ENCODE data around the gene RPAP2. TPM values are rescaled to one million over a fixed set of nuclear protein-coding genes. Genes with fewer than 3 reads are reported as not detected.
"Not testable (repeated sequence)": the region's sequence is repeated elsewhere in the genome, so short reads cannot be mapped to it uniquely, and the experiment has no call there.

The RPAP2 gene
- total RNA-seq, 3 donors from 2014 or later = 25.6 to 34.7 (median 33.7) TPM

DNA sequence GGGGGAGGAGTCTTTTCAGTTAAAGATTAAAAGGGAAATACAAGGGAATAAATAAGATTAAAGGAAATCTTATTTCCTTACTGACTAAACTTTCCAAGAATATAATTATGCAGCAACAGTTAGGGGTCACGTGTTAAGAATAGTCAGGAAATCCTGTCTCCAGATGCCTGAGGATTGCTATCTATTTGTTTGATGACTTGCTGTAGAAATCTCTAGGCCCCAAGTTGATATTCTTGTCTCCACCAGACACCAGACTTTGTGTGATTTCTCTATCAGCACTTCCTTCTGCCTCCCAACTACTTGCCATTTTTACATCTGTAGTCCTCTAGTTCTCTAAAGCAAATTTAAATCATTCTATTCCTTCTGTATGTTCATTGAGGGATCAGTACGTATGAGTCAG lies 77.5 kb downstream of the RPAP2 start:
- H3K36me3 Mint-ChIP-seq (ENCODE audit: insufficient read depth) = peaks cover 20% of the 10 kb centered on the region
- DNase-seq = no peak
- no peak for ATAC-seq
- no peaks in the 10 kb centered on the region for H3K4me1 Mint-ChIP-seq (ENCODE audit: low read depth)
- no peaks in the 10 kb centered on the region for H3K9me3 Mint-ChIP-seq
- no peak overlapping the region for H3K4me3 Mint-ChIP-seq
- H3K27me3 Mint-ChIP-seq (ENCODE audit: low read depth) = no peaks in the 10 kb centered on the region

DNA sequence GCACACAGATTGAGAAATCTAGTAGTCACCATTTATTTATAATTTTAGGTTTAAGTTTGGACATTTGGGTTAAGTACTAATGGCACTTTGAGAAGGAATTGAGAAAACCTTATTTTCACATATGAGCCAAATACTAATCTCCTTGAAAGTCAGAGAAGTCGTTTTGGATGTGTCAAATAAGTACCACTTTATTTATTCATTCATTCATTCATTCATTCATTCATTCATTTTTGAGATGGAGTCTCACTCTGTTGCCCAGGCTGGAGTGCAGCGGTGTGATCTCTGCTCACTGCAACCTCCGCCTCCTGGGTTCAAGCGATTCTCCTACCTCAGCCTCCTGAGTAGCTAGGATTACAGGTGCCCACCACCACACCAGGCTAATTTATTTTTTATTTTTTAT lies 79.1 kb downstream of the RPAP2 start:
- not testable (repeated sequence) for H3K27me3 Mint-ChIP-seq (ENCODE audit: low read depth); H3K9me3 Mint-ChIP-seq; ATAC-seq; DNase-seq; H3K4me1 Mint-ChIP-seq (ENCODE audit: low read depth); H3K4me3 Mint-ChIP-seq
- H3K36me3 Mint-ChIP-seq (ENCODE audit: insufficient read depth) = peaks cover 13% of the 10 kb centered on the region

DNA sequence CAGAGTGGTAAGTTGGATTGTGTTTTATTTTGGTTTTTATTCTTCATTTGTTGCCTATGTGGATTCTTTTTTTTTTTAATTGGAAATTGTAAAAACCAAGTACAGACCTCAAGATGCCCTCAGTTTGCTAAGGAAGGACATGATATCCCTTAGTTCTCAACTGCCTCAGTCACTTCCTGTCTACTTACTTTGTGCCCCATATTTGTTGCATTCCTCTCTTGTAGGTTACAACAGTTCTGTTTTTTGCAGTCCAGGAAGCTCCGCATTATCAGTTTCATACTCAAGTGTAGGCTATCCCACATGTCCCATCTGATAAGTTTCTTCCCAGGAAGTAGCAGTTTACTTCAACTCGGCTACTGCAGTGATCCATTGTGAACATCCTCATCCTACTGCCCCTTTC lies 82.0 kb downstream of the RPAP2 start:
- DNase-seq = no peak
- Mint-ChIP-seq H3K36me3 (ENCODE audit: insufficient read depth) (peaks cover 21% of the 10 kb centered on the region), H3K9me3 (no peaks in the 10 kb centered on the region), H3K4me1 (ENCODE audit: low read depth) (no peaks in the 10 kb centered on the region), H3K4me3 (no peak overlapping the region), H3K27me3 (ENCODE audit: low read depth) (no peaks in the 10 kb centered on the region)
- ATAC-seq = no peak

DNA sequence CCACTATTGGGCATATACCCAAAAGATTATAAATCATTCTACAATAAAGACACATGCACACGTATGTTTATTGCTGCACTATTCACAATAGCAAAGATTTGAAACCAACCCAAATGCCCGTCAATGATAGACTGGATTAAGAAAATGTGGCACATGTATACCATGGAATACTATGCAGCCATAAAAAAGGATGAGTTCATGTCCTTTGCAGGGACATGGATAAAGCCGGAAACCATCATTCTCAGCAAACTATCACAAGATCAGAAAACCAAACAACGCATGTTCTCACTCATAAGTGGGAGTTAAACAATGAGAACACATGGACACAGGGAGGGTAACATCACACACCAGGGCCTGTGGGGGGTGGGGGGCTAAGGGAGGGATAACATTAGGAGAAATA lies 95.1 kb downstream of the RPAP2 start:
- H3K4me3 Mint-ChIP-seq; H3K27me3 Mint-ChIP-seq (ENCODE audit: low read depth); H3K4me1 Mint-ChIP-seq (ENCODE audit: low read depth); DNase-seq; ATAC-seq: not testable (repeated sequence)
- Mint-ChIP-seq H3K36me3 (ENCODE audit: insufficient read depth) (peaks cover 22% of the 10 kb centered on the region), H3K9me3 (peaks cover 37% of the 10 kb centered on the region)

DNA sequence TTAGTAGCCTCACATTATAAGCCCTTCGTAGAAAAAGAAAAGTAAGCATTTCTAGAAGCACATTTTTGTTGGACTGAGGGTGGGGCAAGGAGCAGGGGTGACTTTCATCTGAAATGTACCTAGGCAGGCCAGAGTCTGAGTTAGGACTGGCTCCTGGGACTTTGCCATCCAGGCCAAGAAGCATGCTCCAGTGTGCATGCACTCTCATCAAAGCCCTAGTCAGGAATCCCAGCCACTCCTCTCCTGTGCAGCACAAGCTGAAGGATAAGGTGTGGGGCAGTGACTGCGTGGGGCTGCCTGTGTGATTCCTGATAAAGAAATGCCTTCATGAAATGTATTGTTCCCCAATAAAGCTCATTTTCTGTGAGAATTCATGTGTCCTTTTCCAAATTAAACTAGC lies 99.7 kb downstream of the RPAP2 start:
- Mint-ChIP-seq H3K4me3 (no peak overlapping the region), H3K4me1 (ENCODE audit: low read depth) (peaks cover 2% of the 10 kb centered on the region), H3K27me3 (ENCODE audit: low read depth) (no peaks in the 10 kb centered on the region), H3K9me3 (peaks cover 15% of the 10 kb centered on the region), H3K36me3 (ENCODE audit: insufficient read depth) (peaks cover 2% of the 10 kb centered on the region)
- DNase-seq = no peak
- ATAC-seq = no peak

DNA sequence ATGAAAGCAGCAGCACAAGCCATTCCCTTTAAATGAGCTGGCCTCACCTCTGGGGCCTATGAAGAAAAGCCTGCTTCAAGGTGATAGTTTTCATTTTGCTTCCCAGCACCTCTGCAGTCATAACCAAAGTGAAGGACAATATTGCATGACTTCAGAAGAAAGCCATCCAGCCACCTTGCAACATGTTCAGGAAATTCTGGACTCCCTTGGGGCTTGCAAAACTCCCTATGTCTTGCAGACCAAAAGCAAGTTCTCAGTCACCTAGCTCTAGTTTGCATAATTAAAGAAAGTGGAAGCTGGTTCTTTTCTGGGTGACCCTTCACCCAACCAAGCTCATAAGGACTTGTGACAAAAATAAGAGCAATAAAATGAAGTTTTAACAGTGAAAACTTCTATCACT lies 100.2 kb downstream of the RPAP2 start:
- Mint-ChIP-seq H3K4me1 (ENCODE audit: low read depth) (peaks cover 2% of the 10 kb centered on the region), H3K4me3 (no peak overlapping the region), H3K27me3 (ENCODE audit: low read depth) (no peaks in the 10 kb centered on the region), H3K36me3 (ENCODE audit: insufficient read depth) (peaks cover 3% of the 10 kb centered on the region), H3K9me3 (peaks cover 15% of the 10 kb centered on the region)
- DNase-seq (no peak), ATAC-seq (no peak)

DNA sequence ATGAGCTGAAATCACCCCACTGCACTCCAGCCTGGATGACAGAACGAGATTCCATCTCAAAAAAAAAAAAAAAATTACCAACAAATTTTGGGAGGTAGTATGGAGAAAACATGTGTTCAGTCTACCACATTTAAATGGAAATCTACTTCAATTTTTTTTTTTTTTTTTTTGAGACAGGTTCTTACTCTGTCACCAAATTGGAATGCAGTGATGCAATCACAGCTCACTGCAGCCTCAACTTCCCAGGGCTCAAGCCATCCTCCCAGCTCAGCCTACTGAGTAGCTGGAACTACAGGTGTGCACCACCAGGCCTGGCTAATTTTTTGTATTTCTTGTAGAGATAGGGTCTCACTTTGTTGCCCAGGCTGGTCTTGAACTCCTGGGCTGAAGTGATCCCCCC lies 105.8 kb downstream of the RPAP2 start:
- DNase-seq = no peak
- H3K4me3 Mint-ChIP-seq = no peak overlapping the region
- peaks cover 12% of the 10 kb centered on the region for H3K9me3 Mint-ChIP-seq
- peaks cover 4% of the 10 kb centered on the region for H3K36me3 Mint-ChIP-seq (ENCODE audit: insufficient read depth)
- ATAC-seq = no peak
- H3K27me3 Mint-ChIP-seq (ENCODE audit: low read depth) = no peaks in the 10 kb centered on the region
- peaks cover 10% of the 10 kb centered on the region for H3K4me1 Mint-ChIP-seq (ENCODE audit: low read depth)

DNA sequence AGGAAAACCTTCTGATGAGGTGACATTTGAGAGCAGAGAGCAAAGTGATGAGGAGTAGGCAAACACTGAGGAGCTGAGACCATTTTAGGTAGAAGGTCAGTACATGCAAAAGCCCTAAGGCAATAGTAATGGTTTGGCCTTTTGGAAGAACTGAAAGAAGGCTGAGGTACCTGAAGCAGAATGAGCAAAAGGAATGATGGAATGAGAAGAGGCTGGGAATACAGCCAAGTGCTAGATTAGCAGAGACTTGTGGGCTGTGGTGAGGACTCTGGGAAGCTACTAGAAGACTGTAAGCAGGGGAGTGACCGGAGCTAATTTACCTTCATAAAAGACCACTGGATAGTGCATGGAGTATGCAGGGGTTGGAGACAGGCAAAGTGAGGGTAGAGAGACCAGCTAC lies 110.0 kb downstream of the RPAP2 start:
- no peak for DNase-seq
- Mint-ChIP-seq H3K9me3 (peaks cover 4% of the 10 kb centered on the region), H3K36me3 (ENCODE audit: insufficient read depth) (peaks cover 3% of the 10 kb centered on the region), H3K4me1 (ENCODE audit: low read depth) (peaks cover 35% of the 10 kb centered on the region), H3K4me3 (no peak overlapping the region), H3K27me3 (ENCODE audit: low read depth) (no peaks in the 10 kb centered on the region)
- no peak for ATAC-seq

DNA sequence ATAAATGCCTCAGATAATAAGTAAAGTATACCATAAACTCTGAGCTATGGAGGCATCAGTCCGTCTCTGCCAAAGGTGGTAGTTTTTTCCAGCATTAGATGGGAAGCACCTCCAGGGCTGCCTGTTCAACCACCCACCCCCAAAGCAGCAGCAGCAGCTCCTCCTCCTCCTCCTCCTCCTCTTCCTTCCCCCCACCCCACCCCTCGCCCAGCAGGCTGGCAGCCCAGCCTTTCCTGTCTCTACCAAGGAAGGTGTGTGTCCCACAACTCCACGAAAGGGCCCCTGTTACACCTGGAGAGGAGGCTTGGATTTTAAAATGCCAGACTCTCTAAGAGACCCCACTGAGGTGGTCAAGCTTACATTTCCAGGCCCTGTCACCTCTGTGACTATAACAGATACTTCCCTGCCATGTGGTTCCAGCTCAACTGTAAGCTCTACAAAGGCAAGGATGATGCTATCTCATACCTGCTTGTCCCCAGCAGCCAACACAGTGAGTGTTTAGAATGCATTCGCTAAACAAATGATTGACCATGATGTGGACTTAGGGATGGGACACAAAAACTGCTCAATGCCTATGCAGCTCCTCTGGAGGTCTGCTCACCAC lies 111.2 kb downstream of the RPAP2 start:
- no peaks in the 10 kb centered on the region for H3K36me3 Mint-ChIP-seq (ENCODE audit: insufficient read depth)
- peaks cover 1% of the 10 kb centered on the region for H3K27me3 Mint-ChIP-seq (ENCODE audit: low read depth)
- DNase-seq = no peak
- peak in 1 of 2 donors; percentile 38 for ATAC-seq
- no peak overlapping the region for H3K4me3 Mint-ChIP-seq
- H3K4me1 Mint-ChIP-seq (ENCODE audit: low read depth) = peaks cover 35% of the 10 kb centered on the region
- H3K9me3 Mint-ChIP-seq = no peaks in the 10 kb centered on the region

DNA sequence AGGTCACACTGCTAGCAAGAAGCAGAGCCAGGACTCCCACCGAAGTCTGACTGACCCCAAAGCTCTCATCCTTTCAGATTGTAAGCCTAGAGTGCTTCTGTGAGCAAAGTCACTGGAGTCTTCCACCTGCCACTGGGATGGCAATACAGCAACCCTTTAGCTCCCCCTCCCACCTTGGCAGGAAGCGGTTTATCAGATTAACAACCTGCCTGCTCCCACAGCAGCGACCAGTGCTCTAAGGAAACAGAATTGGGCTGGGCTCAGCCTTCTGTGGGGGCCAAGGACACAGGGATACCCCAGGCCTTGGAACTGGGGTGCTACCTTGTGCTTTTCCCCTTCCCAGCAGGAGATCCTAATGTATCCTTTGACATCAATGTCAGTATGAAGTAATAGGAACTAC lies 111.8 kb downstream of the RPAP2 start:
- Mint-ChIP-seq H3K27me3 (ENCODE audit: low read depth) (peaks cover 1% of the 10 kb centered on the region), H3K4me1 (ENCODE audit: low read depth) (peaks cover 35% of the 10 kb centered on the region), H3K9me3 (no peaks in the 10 kb centered on the region), H3K4me3 (no peak overlapping the region), H3K36me3 (ENCODE audit: insufficient read depth) (no peaks in the 10 kb centered on the region)
- DNase-seq = peak; percentile 15
- peak; percentile 38 to 61 for ATAC-seq

DNA sequence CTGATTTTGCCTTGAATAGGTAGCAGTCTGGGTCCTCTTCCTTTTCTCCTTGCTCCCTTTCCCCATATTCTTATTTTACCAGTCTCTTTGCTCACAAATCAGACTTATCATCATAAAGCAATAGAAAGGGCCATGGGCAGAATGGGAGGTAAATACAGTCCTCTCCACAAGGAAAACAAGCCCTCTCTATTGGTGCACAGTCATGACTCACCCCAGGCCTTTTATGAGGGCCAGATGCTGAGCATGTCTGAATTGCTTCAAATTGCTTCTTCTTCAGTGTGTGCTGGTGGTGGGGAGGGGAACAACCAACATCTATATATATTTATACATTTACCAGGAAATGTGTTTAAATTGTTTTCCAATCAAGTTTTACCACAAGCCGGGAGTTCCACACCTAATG lies 112.7 kb downstream of the RPAP2 start:
- H3K4me1 Mint-ChIP-seq (ENCODE audit: low read depth) = peaks cover 35% of the 10 kb centered on the region
- H3K27me3 Mint-ChIP-seq (ENCODE audit: low read depth) = peaks cover 1% of the 10 kb centered on the region
- no peak for DNase-seq
- H3K9me3 Mint-ChIP-seq = no peaks in the 10 kb centered on the region
- ATAC-seq = peak; percentile 58 to 73
- H3K36me3 Mint-ChIP-seq (ENCODE audit: insufficient read depth) = no peaks in the 10 kb centered on the region
- no peak overlapping the region for H3K4me3 Mint-ChIP-seq

DNA sequence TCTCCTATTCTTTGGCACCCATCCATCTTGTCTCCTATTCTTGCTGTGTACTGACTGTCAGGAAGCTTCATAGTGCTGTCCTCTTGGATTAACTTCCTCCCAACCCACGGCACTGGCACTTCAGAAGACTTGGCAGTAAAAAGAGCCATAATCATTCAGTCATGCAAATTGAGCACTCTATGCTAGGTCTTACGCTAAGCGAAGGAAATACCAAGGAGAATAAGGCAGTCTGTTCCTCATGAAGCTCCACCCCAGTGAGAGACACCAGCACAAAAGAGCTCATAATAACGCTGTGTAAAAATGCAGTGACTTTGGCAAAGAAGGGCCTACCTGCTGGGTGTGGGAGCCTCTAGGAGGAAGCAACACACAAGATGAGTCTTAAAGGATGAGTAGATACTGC lies 120.8 kb downstream of the RPAP2 start:
- DNase-seq (no peak), ATAC-seq (no peak)
- H3K4me3 Mint-ChIP-seq = no peak overlapping the region
- H3K36me3 Mint-ChIP-seq (ENCODE audit: insufficient read depth) = no peaks in the 10 kb centered on the region
- H3K27me3 Mint-ChIP-seq (ENCODE audit: low read depth) = no peaks in the 10 kb centered on the region
- H3K9me3 Mint-ChIP-seq = no peaks in the 10 kb centered on the region
- no peaks in the 10 kb centered on the region for H3K4me1 Mint-ChIP-seq (ENCODE audit: low read depth)

DNA sequence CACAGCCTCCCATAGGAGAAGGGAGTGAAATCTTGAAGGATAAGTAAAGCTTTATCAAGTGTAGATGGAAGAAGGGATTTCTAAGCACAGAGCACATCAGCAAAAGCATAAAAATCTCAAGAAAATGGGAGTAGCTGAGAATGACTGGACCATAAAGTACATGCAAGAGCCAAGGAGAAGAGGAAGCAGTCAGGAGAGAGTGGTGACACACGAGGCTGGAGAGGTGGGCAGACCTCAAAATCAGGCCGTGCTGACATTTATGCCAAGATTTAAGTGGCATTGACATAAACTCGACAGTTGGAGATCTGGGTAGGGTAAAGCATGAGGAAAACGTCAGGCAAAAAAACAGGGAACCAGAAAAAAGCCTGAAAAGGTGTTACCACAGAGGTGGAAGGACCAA lies 125.5 kb downstream of the RPAP2 start:
- no peak for DNase-seq
- Mint-ChIP-seq H3K4me3 (no peak overlapping the region), H3K4me1 (ENCODE audit: low read depth) (no peaks in the 10 kb centered on the region), H3K9me3 (no peaks in the 10 kb centered on the region), H3K27me3 (ENCODE audit: low read depth) (no peaks in the 10 kb centered on the region), H3K36me3 (ENCODE audit: insufficient read depth) (no peaks in the 10 kb centered on the region)
- ATAC-seq = no peak

DNA sequence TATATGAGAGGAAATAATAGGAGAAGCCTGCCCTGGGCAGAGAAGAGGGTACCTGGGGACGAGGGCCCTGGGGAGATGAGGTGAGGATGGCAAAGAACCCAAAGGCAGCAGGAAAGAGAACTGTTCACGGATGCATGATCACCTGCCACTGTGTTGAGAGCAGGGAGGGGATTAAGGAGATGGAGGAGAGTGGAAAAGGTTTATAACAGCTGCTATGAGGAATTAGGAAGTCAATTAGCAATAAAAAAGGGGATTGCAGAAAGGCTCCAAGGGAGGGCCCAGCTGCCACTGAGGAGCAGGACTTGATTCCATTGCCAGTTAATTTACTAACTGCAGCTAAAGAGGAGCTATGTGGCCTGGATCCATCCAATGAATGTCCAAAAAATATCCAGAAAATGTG lies 126.8 kb downstream of the RPAP2 start:
- Mint-ChIP-seq H3K36me3 (ENCODE audit: insufficient read depth) (no peaks in the 10 kb centered on the region), H3K27me3 (ENCODE audit: low read depth) (no peaks in the 10 kb centered on the region)

DNA sequence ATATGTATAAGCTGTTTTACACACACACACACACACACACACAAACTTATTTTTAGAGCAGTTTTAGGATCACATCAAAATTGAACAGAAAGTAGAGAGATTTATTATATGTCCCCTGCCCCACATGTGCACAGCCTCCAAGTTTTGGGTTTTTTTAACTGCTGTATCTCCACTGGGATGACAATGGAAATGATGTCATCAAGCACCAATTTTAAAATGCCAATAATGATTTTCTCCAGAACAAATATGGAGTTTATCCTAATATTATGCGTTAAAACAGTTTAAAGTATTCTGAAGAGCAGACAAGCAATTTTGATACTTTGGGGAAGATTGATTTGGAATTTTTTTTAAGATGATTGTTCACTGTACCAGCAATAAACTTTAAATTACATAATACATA lies 131.2 kb downstream of the RPAP2 start:
- DNase-seq (no peak), ATAC-seq (no peak)
- Mint-ChIP-seq H3K27me3 (ENCODE audit: low read depth) (no peaks in the 10 kb centered on the region), H3K4me1 (ENCODE audit: low read depth) (no peaks in the 10 kb centered on the region), H3K36me3 (ENCODE audit: insufficient read depth) (no peaks in the 10 kb centered on the region), H3K9me3 (peaks cover 5% of the 10 kb centered on the region), H3K4me3 (no peak overlapping the region)

More for the DNA sequence above, 126.8 kb downstream of the RPAP2 start:
- Mint-ChIP-seq H3K4me1 (ENCODE audit: low read depth) (no peaks in the 10 kb centered on the region), H3K4me3 (no peak overlapping the region), H3K9me3 (no peaks in the 10 kb centered on the region)
- DNase-seq (no peak), ATAC-seq (no peak)

DNA sequence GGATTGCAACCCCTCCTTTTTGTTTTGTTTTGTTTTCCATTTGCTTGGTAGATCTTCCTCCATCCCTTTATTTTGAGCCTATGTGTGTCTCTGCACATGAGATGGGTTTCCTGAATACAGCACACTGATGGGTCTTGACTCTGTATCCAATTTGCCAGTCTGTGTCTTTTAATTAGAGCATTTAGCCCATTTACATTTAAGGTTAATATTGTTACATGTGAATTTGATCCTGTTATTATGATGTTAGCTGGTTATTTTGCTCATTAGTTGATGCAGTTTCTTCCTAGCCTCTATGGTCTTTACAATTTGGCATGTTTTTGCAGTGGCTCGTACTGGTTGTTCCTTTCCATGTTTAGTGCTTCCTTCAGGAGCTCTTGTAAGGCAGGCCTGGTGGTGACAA lies 135.7 kb downstream of the RPAP2 start:
- not testable (repeated sequence) for H3K27me3 Mint-ChIP-seq (ENCODE audit: low read depth); H3K4me1 Mint-ChIP-seq (ENCODE audit: low read depth); H3K9me3 Mint-ChIP-seq; H3K4me3 Mint-ChIP-seq; H3K36me3 Mint-ChIP-seq (ENCODE audit: insufficient read depth); DNase-seq; ATAC-seq
